ENCODE results near the gene TNFRSF8. TPM values are rescaled to one million over a fixed set of nuclear protein-coding genes. Genes with fewer than 3 reads are reported as not detected.

The TNFRSF8 gene
- total and polyA plus RNA-seq, 12 donors: 0.17 to 0.61 (median 0.42) TPM; not detected in 1

GRCh38 chr1:12060500-12060899, 2.6 kb upstream of the TNFRSF8 start:
- Histone ChIP-seq H3K36me3 (replicated peaks in 1 of 2) (no peaks in the 10 kb centered on the region), H3K4me3 (no peak overlapping the region), H3K4me1 (replicated peaks in 1 of 2) (peaks cover 0 to 7% of the 10 kb centered on the region in 2 donors), H3K9me3 (replicated peaks in 1 of 3) (no peaks in the 10 kb centered on the region), H3K27me3 (peaks cover 20% of the 10 kb centered on the region), H3K27ac (no peak overlapping the region)
- intact Hi-C loops (cut with DNase I): no loop called here
- DNase-seq: no peak
- no peak for TF ChIP-seq POLR2A (IDR thresholded peaks at IDR 0.05)
- TF ChIP-seq CTCF (IDR thresholded peaks at IDR 0.05): no peak
- 87 to 95% (median 89%) methylated on average over 3 of the region's 3 CpGs for WGBS, 4 donors

DNA sequence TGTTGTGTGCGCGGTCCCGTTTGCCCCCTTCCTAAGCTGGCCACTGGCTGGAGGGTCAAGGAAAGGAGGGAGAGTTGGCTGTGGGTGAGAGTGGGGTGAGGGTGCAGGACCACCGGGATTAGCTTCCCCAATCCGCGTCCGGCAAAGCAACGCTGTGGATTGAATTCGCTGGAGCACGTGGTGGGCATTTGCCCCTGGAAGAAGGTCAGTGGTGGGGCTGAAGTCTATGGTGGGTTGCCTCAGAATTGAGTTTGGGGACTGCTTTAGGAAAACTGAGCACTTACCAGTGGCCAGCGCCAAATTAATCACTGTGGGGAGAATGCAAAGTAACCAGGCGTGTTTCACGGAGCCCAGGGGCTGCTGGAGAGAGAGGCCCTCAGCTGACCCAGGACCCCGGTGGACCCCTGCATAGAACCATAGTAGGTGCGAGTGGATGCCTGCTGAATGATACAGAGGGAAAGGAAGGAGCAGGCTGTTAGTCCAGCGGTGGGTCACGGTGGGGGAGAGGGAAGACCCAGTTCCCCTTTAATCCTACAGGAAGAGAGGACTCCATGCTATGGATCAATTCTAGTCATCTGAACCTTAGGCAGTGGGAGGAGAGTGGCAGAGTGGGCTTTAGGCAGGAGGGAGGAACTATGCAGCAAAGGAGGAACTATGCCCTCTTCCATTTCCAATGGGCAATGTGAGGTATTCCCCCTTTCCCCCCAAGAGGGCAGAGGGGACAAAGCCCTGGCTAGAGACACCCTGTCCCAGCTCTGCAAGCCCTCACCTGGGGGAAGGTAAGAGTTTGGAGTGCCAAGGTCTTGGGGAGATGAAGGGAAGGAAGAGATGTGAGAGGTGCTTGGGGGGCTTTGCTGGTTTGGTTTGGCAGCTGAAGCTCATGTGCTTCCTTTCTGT, 1.2 kb downstream of the TNFRSF8 start:
- Histone ChIP-seq H3K4me1 (replicated peaks in 1 of 2) (peaks cover 0 to 7% of the 10 kb centered on the region in 2 donors), H3K27me3 (peaks cover 30% of the 10 kb centered on the region), H3K36me3 (replicated peaks in 1 of 2) (no peaks in the 10 kb centered on the region), H3K9me3 (replicated peaks in 1 of 3) (no peaks in the 10 kb centered on the region), H3K27ac (no peak overlapping the region), H3K4me3 (no peak overlapping the region)
- no peak for DNase-seq
- no peak for TF ChIP-seq CTCF (IDR thresholded peaks at IDR 0.05)
- TF ChIP-seq POLR2A (IDR thresholded peaks at IDR 0.05): no peak
- intact Hi-C loops (cut with DNase I): no loop called here
- 21 to 40% (median 27%) methylated on average over 13 to 17 of the region's 17 CpGs for WGBS, 4 donors

DNA sequence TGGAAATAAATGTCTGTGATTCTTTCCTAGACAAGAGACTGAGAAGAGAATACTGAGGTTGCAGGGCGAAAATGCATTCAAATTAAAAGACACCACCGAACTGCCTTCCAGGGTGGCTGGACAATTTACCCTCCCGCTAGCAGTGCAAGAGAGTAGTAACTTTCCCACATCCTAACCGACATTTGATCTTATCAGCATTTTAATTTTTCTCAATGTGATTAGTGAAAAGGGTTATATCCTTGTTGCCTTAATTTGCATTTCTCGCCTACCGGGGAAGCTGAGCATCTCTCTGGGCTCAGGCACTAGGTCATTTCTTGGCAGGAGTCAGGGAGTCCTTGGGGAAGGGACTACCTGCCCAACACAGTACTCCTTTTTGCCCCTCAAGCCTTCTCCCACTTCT, 2.8 kb downstream of the TNFRSF8 start:
- no peaks in the 10 kb centered on the region for H3K36me3 ChIP-seq (replicated peaks in 1 of 2)
- intact Hi-C loops (cut with DNase I): no loop called here
- H3K27me3 ChIP-seq: peaks cover 33% of the 10 kb centered on the region
- TF ChIP-seq POLR2A (IDR thresholded peaks at IDR 0.05) (no peak), CTCF (IDR thresholded peaks at IDR 0.05) (no peak)
- H3K9me3 ChIP-seq (replicated peaks in 1 of 3): no peaks in the 10 kb centered on the region
- no peak overlapping the region for H3K27ac ChIP-seq
- DNase-seq: no peak
- peaks cover 0 to 7% of the 10 kb centered on the region in 2 donors for H3K4me1 ChIP-seq (replicated peaks in 1 of 2)
- 52 to 62% (median 59%) methylated on average over 6 of the region's 6 CpGs for WGBS, 4 donors
- H3K4me3 ChIP-seq: no peak overlapping the region

DNA sequence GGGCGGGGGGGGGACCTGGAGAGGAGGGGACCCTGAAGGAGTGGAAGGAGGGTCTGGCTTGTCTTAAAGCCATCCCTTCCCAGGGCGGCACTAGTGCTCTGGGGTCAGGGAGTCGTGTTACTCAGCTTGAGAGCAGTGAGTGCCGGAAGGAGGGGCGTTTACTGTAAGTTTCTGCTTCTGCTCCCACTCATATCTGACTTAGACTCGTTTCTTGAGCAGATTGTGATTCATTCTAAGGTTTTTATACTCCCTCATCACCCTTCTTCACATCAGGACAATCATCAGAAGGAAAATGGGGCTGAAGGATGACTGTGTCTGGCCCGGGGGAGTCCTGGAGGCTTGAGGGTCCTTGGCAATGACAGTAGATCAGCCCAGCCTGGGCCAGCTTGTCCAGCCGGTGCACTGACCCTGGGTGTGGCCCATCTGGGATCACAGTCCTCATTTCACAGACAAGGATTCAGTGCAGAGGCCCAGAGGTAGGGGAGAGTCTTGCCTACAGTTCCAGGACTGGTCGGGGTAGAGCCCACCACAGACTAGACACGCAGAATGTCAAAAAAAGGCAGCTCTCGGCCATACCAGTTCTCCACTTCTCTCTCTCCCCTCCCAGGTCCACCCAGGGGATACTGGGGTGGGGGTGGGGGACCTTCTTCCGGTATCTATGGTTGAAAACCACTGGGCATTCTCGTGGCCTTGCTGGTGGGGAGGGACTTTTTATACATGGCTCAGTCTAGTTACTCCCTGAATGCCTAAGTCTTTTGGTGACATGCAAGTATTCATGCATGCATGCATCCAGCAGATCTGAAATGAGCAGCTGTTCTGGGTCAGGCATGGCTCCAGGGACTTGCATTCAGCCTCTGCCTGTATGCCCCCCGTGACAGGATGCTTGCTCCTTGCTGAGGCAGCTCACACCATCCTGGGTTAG, 5.1 kb downstream of the TNFRSF8 start:
- Histone ChIP-seq H3K27me3 (peaks cover 30% of the 10 kb centered on the region), H3K4me1 (replicated peaks in 1 of 2) (peaks cover 0 to 4% of the 10 kb centered on the region in 2 donors), H3K36me3 (replicated peaks in 1 of 2) (no peaks in the 10 kb centered on the region), H3K27ac (peak overlapping the region in 1 of 5 donors; percentile 44), H3K9me3 (replicated peaks in 1 of 3) (no peaks in the 10 kb centered on the region), H3K4me3 (no peak overlapping the region)
- DNase-seq: peak in 1 of 7 donors; percentile 9
- no peak for TF ChIP-seq POLR2A (IDR thresholded peaks at IDR 0.05)
- TF ChIP-seq CTCF (IDR thresholded peaks at IDR 0.05): no peak
- WGBS, 4 donors: 38 to 48% (median 45%) methylated on average over 10 to 14 of the region's 14 CpGs
- intact Hi-C loops (cut with DNase I): no loop called here

All from adrenal gland (tissue), 12 donors.